HG03108 (cell line): ENCODE measurements around the gene RBCK1.
"Not testable (repeated sequence)": the region's sequence is repeated elsewhere in the genome, so short reads cannot be mapped to it uniquely, and the experiment has no call there.

Source experiments
- ATAC-seq: cut with Tn5 transposase; IDR thresholded peaks from one replicate; pipeline ENCODE4 v1.9.1; 2021; ENCODE audit warnings: moderate library complexity; ENCODE audit not compliant: unreplicated experiment

RBCK1 gene

DNA sequence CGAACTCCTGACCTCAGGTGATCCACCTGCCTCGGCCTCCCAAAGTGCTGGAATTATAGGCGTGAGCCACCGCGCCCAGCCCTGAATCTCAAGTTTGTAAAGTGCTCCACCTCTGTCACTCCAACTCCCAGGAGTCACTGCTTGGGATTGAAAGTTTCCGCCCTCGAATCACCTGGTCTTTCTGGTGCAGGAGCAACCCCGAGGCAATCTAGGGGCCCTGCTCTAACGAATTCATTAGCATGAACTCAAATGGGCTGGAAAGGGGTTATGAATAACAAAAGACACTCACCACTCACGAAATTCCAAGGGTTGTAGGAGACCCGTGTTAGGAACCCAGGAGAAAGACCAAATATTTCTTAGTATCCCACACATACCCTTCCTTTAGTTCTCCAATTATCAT lies 26.1 kb downstream of the RBCK1 start:
- ATAC-seq, result no peak

DNA sequence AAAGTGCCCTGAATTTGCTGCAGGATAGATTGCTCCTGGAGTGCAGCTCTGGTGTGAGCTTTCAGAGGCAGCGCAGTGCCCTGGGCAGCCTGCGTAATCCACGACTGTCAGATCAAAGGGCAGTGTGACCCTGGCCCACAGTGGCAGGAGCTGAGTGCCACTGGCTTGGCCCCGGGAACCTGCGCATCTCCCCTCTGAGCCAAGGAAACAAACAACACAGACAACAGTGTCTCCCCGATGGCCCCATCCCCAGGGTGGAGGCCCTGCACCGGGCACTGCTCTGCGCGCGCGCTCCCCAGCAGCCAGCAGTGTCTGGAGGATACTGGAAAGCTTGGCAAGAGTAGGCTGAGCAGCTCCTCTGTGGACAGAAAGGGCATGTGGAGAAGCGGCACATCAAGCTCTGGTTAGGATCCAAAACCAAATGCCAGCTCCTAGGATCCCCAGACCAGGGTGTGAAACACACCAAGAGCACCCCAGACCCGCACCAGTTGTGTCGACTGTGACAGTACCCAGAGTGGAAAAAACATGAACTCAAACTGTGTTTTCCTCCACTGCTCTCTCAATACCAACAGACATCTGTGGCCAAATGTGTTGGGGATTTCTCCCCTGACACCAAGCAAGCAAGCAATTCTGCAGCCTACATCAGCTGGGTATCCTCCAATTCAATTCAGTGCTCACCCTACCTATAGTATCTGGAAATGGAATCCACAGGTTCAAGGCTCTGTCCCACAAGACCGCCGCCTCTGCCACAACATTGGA lies 26.7 kb downstream of the RBCK1 start:
- ATAC-seq, result no peak

DNA sequence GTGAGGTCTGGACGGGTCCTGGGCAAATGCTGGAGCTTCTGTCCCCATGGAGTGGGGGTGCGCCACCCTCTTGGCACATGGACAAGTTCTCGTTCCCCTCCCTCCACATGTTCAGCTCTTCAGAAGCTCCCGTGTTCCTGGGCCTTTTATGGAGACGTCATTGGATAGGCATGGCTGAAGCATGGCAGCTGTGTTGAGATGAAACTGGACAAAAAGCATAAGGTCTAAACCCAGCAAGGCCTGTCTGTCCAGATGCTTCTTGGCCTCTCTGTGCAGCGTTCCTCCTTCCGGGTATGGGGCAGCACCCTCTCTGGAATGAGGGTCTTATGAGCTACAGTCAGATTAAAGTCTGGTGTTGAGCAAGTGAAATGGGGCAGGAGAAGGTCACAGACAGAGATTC lies 27.5 kb downstream of the RBCK1 start:
- no peak for ATAC-seq

DNA sequence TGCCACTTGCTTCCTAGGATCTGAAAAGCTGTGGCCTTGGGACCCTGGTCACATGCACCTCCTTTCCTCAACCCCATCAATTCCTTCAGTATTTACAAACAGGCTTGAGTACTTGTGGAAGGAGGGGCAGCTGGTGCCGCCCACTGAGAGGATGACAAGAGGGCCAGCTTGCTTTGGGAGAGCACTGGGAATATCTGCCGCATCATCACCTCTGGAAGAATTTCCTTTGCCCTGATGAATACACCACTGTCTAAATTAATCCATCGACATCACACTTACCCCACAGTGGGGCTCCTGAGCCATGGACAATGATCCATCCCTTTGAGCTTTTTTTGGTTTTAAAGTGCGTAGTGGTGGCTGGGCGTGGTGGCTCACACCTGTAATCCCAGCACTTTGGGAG lies 28.4 kb downstream of the RBCK1 start:
- no peak for ATAC-seq

DNA sequence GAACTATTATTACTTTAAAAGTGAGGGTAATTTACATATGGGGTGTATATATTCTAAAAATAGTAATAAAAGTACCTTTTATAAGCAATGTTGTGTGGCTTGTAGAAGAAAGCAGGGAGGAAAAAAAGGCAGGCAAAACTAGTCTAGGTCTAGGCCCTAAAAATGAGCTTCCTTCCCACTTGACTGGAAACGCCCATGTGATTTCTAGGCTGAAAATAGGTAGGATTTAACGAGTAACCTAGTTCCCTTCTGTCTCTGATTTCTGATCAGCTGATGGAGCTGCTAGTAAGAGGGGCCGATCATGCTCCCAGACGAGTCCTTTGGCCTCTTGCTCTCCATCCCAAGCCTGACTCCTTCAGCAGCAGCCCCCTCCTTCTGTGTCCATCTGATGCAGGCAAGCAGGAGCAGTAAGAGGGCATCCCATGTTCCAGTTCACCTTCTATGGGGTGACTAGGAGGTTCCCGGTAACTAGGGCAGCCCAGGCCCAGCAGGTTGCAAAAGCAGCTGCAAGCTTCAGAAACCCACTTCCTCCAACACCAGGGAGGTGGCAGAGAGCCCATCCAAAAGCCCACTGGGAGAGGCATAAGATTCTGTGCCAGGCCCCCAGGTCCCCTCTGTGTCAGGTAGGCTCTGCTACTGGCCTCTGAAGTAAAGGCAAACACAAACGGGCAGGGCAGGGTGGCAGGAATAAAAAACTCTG lies 29.8 kb downstream of the RBCK1 start:
- ATAC-seq, result no peak

DNA sequence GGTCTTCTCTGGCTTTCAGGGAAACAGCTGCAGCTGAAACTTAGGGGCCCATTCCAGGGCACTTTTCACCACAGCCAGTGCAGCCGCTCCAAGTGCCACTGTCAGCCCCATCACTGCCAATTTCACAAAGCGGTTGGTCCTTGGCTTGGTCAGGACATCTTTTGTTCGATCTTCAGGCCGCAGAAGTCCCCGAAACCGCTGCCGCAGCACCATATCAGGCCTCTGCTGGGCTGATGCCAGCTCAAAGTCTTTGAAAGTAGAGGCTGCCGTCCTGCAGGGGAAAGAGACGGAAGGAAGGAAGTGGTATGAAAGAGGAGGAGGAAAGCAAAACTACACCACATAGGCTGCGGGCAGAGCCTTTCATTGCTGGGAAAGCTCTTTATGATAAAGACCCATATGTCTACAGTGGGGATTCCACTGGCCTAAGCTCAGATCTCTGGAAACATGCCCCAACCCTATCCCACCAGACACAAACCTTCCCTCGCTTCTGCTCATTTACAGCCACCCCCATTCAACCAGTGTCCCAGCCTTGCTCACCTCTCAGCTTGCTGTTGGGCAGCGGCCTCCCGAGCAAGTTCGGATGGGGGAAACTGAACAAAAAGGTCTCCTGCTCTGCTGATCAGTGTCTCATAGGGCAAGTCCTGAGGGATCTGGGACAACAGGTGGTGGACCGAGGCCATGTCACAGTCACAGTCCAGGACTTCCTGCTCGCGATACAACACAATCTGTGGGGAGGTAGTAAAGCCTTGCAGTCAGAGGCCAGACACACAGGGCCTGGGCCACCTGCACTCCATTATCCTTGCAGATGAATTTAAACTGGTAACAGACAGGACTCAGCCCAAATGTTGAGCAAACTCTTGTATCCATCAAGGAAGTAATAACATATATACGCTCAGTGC lies 30.7 kb downstream of the RBCK1 start:
- ATAC-seq, result no peak

DNA sequence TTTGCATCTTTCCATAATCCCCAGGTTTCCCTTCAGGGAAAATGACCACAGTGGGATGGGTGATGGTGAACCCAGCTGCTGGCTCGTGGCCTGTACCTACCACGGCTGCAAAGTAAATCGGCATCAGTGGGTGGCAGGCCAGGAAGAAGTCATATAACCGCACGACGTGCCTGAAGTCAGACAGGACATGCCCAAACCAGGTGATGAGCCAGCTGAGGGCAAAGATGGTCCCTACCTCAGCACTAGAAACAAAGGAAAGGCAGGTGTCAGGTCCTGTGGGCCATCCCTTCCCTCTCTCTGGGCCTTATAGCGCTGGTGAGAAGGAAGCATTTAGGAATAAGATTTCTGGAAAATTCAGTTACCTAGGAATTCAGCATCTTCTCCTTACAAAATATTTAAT lies 32.0 kb downstream of the RBCK1 start:
- no peak for ATAC-seq

DNA sequence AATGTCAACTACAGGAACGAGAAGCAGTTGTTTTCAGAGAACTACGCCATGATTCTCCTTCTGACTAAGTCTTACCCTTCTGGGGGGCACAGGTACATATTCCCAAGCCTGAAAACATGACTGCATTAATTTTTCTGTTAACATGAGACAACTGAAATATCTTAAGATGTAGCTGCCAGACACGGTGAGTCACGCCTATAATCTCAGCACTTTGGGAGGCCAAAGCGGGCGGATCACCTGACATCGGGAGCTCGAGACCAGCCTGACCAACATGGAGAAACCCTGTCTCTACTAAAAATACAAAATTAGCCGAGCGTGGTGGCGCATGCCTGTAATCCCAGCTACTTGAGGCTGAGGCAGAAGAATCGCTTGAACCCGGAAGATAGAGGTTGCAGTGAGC lies 32.5 kb downstream of the RBCK1 start:
- no peak for ATAC-seq

DNA sequence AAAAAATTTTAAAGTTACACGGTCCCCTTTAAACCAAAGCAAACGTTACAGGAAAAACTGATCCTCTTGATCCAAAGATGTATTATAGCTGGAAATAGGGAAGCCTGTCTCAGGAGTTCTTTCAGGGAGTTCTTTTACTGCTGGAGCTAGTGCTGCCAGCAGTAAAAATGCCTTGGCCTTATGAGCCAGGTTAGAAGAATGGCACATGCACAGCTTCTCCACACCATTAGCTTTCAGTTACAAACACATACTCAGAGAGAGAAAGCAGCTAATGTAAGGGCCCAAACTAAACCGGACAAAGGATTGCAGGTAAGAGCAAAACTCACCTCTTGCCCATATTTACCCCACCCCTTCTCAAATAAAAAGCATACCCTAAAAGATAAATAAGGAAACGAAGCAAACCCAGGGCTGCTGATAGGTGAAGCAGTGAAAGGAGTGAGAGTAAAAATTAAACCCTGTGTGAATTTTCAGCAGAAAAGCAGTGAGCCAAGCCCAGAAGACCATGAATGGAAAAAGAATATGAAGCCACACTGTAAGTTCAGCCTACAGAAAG lies 35.2 kb downstream of the RBCK1 start:
- no peak for ATAC-seq

DNA sequence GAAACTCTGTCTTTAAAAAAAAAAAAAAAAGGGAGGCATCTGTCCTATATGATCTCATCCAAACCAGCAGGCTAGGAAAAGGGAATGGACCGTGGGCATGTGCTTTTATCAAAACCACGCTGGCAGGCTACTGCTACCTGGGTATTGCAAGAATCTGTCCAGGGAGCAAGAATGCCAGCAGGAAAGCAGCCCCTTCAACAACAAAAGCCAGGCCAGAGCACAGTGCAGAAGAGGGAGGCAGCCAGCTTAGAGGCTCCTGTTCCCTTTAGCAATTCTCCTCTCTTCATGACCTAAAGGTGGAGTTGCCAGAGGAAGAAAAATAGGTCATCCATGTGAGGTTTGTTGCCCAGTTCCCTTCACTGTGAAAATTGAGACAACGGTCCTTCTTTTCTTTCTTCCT lies 36.0 kb downstream of the RBCK1 start:
- no peak for ATAC-seq

DNA sequence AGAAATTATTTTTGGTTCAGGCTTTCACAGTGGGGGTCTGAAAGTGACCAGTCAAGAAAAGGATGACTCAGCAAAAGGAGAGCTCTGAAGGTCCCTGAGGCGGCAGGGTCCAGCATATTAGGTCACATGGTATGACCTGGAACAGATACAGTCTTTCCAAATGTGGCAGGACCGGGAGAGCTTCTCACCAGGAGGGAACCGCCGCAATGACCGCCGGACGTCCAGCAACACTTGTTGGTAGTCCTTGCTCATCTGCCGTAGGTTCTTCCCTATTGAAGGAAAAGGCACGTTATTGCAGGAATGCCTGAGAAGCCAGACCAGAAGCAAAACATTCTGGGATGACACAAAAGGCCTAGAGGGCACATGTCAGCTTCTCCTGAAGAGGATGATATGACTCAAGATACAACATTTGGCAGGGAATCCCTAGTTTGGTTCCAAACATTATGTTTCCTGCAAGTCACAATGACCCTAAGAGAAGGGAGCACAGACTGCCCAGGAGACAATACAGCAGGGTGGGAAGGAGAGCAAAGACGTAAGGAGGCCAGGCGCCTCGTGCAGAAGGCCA lies 36.8 kb downstream of the RBCK1 start:
- no peak for ATAC-seq

DNA sequence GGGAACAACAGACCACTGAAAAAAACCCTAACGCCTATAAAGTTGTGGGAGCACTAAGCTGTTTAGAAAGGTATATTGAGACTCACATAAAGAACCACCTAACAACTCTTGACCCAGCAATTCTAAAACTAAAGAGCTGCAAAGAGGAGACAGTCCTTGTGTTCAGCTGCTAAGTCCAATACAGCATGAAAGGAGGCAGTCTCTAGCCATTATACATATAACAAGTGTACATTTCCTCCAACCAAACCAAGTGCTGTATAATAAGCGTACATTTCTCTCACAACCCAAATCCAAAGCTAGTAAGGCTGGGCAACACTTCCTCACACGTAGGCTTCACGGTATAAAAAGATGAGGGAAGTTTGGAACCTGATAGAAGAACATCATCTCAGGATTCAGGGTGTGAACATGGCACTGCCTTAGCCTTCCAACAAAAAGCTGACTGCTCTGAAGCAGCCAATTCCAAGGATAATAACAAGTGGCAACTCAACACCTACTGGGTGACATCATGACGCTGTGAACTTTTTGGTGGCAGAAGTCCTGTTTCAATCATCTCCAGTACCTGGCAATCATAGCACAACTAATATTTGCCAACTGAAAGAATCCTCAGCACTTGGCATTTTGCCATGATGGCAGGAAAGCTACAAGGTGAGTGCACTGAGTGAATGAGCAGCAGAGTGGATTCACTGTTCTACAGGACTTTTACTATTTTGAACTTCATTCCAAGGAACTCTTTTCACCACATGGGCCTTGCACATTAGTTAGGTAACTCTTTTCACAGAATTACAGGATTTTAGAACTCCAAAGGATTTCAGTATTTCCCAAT lies 37.6 kb downstream of the RBCK1 start:
- ATAC-seq, result no peak

DNA sequence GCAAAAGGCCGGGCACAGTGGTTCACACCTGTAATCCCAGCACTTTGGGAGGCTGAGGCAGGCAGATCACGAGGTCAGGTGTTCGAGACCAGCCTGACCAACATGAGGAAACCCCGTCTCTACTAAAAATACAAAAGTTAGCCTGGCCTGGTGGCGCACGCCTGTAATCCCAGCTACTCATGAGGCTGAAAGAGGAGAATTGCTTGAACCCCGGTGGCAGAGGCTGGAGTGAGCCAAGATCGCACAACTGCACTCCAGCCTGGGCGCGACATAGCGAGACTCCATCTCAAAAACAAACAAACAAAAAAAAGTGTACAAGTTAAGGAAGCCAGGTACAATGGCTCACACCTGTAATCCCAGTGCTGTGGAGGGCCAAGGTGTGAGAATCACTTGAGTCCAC lies 43.9 kb downstream of the RBCK1 start:
- not testable (repeated sequence) for ATAC-seq

DNA sequence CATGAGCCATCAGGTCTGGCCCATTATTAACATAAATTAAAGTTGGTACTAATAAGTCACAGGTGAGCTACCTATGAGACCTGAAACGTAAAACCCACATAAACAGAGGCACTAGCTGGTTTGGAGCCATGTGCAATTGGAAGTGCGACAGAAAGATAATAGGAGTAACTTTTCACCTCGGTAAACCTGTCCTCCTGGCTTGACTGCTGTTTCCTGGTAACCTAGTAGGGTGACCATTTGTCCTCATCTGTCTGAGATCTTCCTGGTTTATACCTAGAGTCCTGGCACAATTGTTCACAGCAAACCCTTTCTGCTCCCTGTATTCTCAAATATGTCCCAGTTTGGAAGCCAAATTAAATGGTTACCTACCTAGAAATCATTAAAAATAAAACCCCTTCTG lies 46.9 kb downstream of the RBCK1 start:
- ATAC-seq, result no peak

DNA sequence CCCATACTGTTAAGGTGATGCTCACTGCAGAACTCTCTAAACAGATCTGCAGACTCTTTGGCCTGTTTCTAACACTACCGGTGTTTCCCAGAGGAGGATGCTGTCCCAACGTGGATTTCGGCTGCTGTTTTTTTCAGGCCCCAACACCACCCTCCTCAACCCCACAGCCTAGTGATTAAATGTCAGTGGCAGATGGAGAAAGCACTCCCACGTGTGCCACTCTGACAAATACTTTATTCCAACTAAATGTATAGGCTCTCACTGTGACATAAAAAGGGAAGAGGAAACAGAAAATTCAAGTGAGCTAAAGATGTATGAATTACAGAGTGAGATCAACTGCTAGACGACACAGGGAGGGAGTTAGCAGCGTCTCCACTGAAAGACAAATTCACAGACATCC lies 50.7 kb downstream of the RBCK1 start:
- no peak for ATAC-seq

DNA sequence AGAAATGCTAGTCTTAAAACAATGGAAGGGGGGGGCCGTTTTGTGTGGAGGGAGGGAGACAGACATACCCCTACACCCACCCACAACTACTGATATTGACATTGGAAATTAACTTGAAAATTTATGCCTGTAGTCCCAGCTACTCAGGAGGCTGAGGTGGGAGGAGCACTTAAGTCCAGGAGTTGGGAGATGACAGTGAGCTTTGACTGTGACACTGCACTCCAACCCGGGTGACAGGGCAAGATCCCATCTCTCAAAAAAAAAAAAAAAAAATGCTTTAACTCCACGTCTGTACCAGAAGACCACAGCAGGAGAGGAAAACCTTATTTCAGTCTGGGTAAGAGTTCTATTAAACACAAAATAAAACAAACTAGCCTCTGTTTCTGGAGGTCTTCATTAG lies 52.1 kb downstream of the RBCK1 start:
- ATAC-seq, result no peak

DNA sequence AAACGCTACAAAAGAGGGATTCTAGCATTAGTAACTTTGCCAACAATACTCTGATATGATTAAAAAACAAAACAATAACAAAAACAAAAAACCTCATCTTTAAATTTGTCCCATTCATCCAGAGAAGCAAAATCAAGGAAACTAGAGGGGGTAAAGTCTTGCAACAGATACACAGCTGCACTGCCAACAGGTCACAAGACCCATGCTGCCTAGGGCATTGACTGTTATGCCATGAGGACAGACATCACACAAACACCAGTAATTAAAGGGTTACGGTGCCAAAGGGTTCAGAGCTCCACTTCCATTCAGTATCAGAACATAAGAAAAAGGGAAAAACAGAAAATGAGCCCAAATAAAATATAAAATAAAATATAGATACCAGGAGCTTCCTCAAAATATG lies 52.6 kb downstream of the RBCK1 start:
- no peak for ATAC-seq

DNA sequence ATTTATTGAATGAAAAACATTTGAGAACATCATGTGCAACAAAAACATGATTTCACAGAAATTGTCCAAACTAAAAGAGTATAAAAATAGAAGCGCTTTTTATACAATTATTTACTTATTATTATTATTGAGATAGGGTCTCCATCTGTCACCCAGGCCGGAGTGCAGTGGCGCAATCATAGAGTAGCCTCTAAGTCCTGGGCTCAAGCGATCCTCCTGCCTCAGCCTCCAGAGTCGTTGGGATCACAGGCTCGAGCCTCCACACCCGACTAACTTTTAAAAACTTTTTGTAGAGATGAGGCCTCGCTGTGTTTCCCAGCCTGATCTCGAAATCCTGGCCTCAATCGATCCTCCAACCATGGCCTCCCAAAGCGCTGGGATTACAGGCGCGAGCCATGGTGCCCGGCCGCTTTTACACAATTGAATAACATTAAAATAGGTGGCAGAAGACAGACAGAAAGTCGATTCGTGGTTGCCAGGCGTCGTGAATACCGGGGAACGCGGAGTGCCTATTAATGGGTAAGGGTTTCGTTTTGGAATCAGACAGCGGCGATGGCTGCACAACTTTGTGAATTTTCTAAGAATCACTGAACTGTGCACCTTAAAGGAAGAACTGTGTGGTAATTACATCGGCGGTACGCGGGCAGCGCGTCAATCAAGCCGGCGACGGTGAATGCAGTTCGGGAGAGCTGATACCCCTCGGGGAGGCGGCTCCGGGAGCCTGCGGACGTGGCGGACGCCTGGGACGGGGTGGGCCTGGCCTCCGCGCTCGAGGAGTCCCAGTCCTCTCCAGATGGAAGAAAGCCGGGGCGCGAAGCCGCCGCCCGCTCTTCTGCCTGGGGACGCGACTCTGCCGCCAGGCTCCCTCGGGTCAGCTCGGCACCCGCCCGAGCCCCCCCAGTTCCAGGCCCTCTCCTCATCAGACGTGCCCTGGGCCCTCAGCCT lies 53.4 kb downstream of the RBCK1 start:
- peak; percentile 22 for ATAC-seq
